Liver (tissue), 9 donors: ENCODE data around the gene JRKL. TPM values are rescaled to one million over a fixed set of nuclear protein-coding genes. Genes with fewer than 3 reads are reported as not detected.

Experiments used
- DNase-seq: peaks from one replicate; pipeline ENCODE4 v3.0.0-alpha.2; 2017; ENCODE audit warnings: low spot score
- H3K27ac ChIP-seq, 2 donors: one replicate each; pipeline ENCODE4 v1.7.0; 2013; ENCODE audit warnings: inconsistent platforms in 2 of 2, low read length in 2 of 2, control low read depth in 1 of 2, low read depth in 1 of 2, mild to moderate bottlenecking in 1 of 2
- H3K27me3 ChIP-seq, 4 donors: one replicate each; pipeline versions ENCODE4 v1.6.1 to v1.7.0; 2013; ENCODE audit warnings: low read length in 3 of 4, inconsistent platforms in 1 of 4, mild to moderate bottlenecking in 1 of 4, moderate library complexity in 1 of 4; ENCODE audit not compliant: control insufficient read depth in 4 of 4, insufficient read depth in 4 of 4
- H3K36me3 ChIP-seq, 4 donors: one replicate each; pipeline versions ENCODE4 v1.6.1 to v1.7.0; 2013; ENCODE audit warnings: low read length in 3 of 4, mild to moderate bottlenecking in 3 of 4, low read depth in 1 of 4, moderate library complexity in 1 of 4; ENCODE audit not compliant: control insufficient read depth in 4 of 4, insufficient read depth in 3 of 4
- H3K4me1 ChIP-seq, 4 donors: one replicate each; pipeline versions ENCODE4 v1.6.1 to v1.7.0; 2013; ENCODE audit warnings: low read length in 3 of 4, mild to moderate bottlenecking in 3 of 4, moderate library complexity in 1 of 4; ENCODE audit not compliant: control insufficient read depth in 4 of 4, insufficient read depth in 4 of 4
- H3K4me3 ChIP-seq, 3 donors: one replicate each; pipeline versions ENCODE4 v1.6.1 to v1.7.0; 2013; ENCODE audit warnings: low read length in 3 of 3, control low read depth in 1 of 3, low read depth in 1 of 3, mild to moderate bottlenecking in 1 of 3
- H3K9ac ChIP-seq, 2 donors: one replicate each; pipeline ENCODE4 v1.7.0; 2013; ENCODE audit warnings: low read length in 2 of 2, mild to moderate bottlenecking in 2 of 2, moderate library complexity in 2 of 2, control low read depth in 1 of 2, low read depth in 1 of 2
- H3K9me3 ChIP-seq, 4 donors: one replicate each; pipeline versions ENCODE4 v1.6.1 to v1.7.0; 2013; ENCODE audit warnings: low read length in 3 of 4; ENCODE audit not compliant: control insufficient read depth in 4 of 4
- EGR1 ChIP-seq, 2 donors: IDR thresholded peaks; 2 replicates each; pipeline ENCODE4 v1.6.1; 2016 to 2018; ENCODE audit warnings: antibody characterized with exemption in 2 of 2, low read depth in 2 of 2
- FOXA1 ChIP-seq: IDR thresholded peaks from 2 replicates; pipeline ENCODE4 v1.6.1; 2016; ENCODE audit warnings: antibody characterized with exemption
- FOXA2 ChIP-seq: IDR thresholded peaks from 2 replicates; pipeline ENCODE4 v1.6.1; 2016; ENCODE audit warnings: antibody characterized with exemption
- HNF4A ChIP-seq, 2 donors: conservative IDR thresholded peaks; 2 replicates each; pipeline ENCODE4 v1.6.1; 2016; ENCODE audit warnings: antibody characterized with exemption in 2 of 2, mild to moderate bottlenecking in 2 of 2
- HNF4G ChIP-seq: IDR thresholded peaks from 2 replicates; pipeline ENCODE4 v1.6.1; 2016; ENCODE audit warnings: antibody characterized with exemption
- JUND ChIP-seq, 2 donors: IDR thresholded peaks; 2 replicates each; pipeline ENCODE4 v1.6.1; 2016; ENCODE audit warnings: antibody characterized with exemption in 2 of 2
- RAD21 ChIP-seq, 2 donors: IDR thresholded peaks; 2 replicates each; pipeline ENCODE4 v1.6.1; 2016; ENCODE audit warnings: antibody characterized with exemption in 2 of 2, mild to moderate bottlenecking in 2 of 2
- RXRA ChIP-seq, 2 donors: IDR thresholded peaks; 2 replicates each; pipeline ENCODE4 v1.6.1; 2017 to 2018; ENCODE audit warnings: antibody characterized with exemption in 2 of 2, mild to moderate bottlenecking in 1 of 2
- SP1 ChIP-seq: IDR thresholded peaks from 2 replicates; pipeline ENCODE4 v1.6.1; 2018; ENCODE audit warnings: antibody characterized with exemption, mild to moderate bottlenecking
- TAF1 ChIP-seq: conservative IDR thresholded peaks from 2 replicates; pipeline ENCODE4 v1.6.1; 2016; ENCODE audit warnings: antibody characterized with exemption, mild to moderate bottlenecking
- YY1 ChIP-seq: IDR thresholded peaks from 2 replicates; pipeline ENCODE4 v1.6.1; 2016; ENCODE audit warnings: antibody characterized with exemption, mild to moderate bottlenecking
- WGBS: extraction: QIAGEN DNeasy Blood & Tissue Kit; methylation state at CpG from one replicate; pipeline ENCODE4 v1.1.7; 2013; 5-methylcytosine and 5-hydroxymethylcytosine counted together
- polyA plus RNA-seq, 2 donors: library from polyadenylated mRNA; stranded (reverse) in 1 of 2; unstranded in 1 of 2; fragments of 200-250 nt in 1 of 2; fragments of >200 nt in 1 of 2; fragmentation: Nextera tagmentation in 1 of 2; extraction: Ambion mirVana in 1 of 2; gene quantifications; one replicate each; pipeline versions ENCODE4 v1.2.1 to v1.2.3, GENCODE V29; 2013 to 2015
- total RNA-seq, 2 donors: library from RNA; depleted of rRNA; stranded (reverse); fragments of >200 nt; gene quantifications; one replicate each; pipeline ENCODE4 v1.2.3, GENCODE V29; 2014
- TF ChIP-seq, protein P1 (sequence below): fragments of 150-350 bp; IDR thresholded peaks from 2 replicates; pipeline ENCODE4 v1.5.1; 2017; ENCODE audit warnings: improper control_type of control experiment, low read depth, low read length; ENCODE audit not compliant: missing input control
- TF ChIP-seq, protein P2 (sequence below): IDR thresholded peaks from 2 replicates; pipeline ENCODE4 v1.6.1; 2016; ENCODE audit warnings: antibody characterized with exemption
- TF ChIP-seq, protein P3 (sequence below): IDR thresholded peaks from 2 replicates; pipeline ENCODE4 v1.6.1; 2016; ENCODE audit warnings: antibody characterized with exemption
- donor health status: healthy.
- donor health status: healthy.
- donor health status: healthy.
- donor health status: healthy.
- donor health status: healthy.

JRKL gene
- total and polyA plus RNA-seq, 4 donors: 1.1 to 3.8 (median 1.6) TPM

DNA sequence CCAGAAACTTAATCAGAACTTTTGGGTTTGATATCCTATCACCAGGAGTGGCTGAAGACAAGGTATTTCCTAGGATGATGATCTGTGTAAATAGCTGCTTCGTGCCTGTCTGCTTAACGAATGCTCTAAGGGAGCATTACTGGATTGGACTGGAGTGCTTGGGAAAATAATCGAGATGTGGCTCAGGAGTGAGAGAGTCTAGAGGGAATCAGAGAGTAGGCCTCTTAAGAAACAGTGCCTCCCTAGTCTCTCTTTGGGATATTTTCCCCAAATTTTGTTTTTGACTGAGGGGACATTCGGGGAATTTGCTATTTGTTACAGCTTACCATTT lies 49.3 kb upstream of the JRKL start:
- Histone ChIP-seq H3K36me3 (no peaks in the 10 kb centered on the region), H3K9me3 (no peaks in the 10 kb centered on the region), H3K9ac (no peak overlapping the region), H3K27me3 (no peaks in the 10 kb centered on the region), H3K27ac (peak overlapping the region; percentile 62 to 74), H3K4me3 (no peak overlapping the region), H3K4me1 (peaks cover 2 to 18% (median 6%) of the 10 kb centered on the region in 4 donors)
- no peak for DNase-seq
- WGBS: 82% methylated on average over 4 of the region's 4 CpGs
- TF ChIP-seq EGR1 (IDR thresholded peaks at IDR 0.05; ENCODE audit: low read depth in 2 of 2): no peak

DNA sequence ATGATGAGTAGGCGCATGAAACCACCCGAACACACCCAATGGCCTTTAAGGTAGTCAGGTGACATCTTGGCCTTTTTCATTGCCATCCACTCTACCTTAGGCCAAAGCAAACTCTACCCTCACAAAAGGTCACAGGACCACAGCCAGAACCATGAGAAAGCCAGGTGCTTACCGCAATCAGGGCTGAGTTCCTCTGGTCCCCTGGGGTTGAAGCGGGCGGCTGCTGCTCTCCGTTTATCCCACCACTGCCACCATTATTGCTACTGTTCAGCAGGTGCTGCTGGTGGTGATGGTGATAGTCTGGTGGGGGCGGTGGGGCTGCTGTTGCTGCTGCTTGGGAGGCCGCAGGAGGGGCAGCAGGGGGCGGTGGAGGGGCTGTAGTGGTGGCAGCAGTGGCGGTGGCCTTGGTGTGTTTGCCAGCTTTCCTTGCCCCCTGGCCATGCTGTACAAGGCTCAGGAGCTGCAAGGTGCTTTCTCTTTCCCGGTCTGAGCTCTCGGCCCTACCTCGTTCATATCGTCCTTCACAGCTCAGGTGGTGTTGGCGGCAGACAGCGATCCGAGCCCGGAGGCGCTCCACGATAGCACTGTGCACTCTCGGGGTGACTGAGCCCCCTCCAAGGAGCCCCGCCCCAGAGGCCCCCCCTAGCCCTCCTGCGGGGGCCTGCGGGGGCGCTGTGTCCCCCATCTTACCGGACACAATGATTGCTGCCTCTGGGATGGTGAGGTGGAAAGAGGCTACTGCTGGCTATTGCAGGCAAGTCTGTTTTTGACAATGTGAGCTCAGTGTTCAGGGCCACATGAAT lies 48.4 kb upstream of the JRKL start:
- no peak for DNase-seq
- no peaks in the 10 kb centered on the region for H3K27me3 ChIP-seq
- H3K9ac ChIP-seq: peak overlapping the region in 1 of 2 donors; percentile 61
- no peaks in the 10 kb centered on the region for H3K36me3 ChIP-seq
- 49% methylated on average over 26 of the region's 26 CpGs for WGBS
- H3K9me3 ChIP-seq: no peaks in the 10 kb centered on the region
- TF ChIP-seq SP1 (no peak), RAD21 (IDR thresholded peaks at IDR 0.05) (peak; percentile 28 to 38)
- TF ChIP-seq, protein P1, sequence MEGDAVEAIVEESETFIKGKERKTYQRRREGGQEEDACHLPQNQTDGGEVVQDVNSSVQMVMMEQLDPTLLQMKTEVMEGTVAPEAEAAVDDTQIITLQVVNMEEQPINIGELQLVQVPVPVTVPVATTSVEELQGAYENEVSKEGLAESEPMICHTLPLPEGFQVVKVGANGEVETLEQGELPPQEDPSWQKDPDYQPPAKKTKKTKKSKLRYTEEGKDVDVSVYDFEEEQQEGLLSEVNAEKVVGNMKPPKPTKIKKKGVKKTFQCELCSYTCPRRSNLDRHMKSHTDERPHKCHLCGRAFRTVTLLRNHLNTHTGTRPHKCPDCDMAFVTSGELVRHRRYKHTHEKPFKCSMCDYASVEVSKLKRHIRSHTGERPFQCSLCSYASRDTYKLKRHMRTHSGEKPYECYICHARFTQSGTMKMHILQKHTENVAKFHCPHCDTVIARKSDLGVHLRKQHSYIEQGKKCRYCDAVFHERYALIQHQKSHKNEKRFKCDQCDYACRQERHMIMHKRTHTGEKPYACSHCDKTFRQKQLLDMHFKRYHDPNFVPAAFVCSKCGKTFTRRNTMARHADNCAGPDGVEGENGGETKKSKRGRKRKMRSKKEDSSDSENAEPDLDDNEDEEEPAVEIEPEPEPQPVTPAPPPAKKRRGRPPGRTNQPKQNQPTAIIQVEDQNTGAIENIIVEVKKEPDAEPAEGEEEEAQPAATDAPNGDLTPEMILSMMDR: peak; percentile 24
- H3K27ac ChIP-seq: peak overlapping the region; percentile 13 to 74
- H3K4me1 ChIP-seq: peaks cover 2 to 18% (median 6%) of the 10 kb centered on the region in 4 donors
- peak overlapping the region in 2 of 3 donors; percentile 32 to 43 for H3K4me3 ChIP-seq

DNA sequence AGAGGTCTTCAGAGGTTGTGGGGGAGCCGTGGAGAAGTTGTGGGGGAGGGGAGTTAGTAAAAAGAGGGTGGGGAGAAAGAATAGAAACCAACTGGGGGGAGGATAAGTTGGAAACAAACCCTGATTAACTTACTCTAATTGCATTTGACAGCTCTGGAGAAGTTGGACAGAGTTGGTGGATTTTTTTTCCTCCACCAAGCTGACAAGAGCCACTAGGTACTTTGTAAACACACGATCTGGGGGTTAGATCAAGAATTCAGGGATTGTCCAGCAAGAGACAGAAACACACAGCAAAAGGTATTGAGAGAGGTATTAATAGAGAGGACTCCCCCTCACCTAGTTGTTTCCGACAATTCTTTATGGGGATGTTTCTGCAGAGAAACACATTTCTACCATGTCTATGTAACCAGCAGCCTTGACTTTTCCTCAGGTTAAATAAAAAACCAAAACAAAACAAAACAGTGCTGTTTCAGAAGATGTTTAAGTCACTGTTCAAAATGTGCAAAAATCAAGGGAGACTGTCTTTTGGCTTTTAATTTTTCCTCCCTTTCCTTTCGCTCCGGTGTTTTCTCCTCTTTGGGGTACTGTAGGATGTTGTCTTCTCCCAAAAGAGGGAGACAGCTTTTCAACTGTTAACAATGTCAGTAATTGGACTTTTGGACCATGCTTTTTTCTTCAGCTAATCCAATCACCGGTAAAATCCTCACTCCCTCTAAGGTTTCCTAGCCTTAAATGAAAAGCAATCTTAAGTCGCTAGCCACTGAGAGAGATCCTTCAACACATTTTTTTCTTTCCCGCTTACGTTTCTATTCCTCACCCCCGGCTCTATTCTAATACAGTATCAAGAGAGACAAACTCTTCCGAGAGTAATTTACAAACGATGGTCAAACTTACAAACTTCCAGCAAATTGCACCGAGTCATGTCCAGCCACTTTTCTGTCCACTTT lies 47.5 kb upstream of the JRKL start:
- H3K27ac ChIP-seq: peak overlapping the region; percentile 47 to 74
- H3K4me3 ChIP-seq: peak overlapping the region; percentile 43 to 81 (median 59)
- no peaks in the 10 kb centered on the region for H3K36me3 ChIP-seq
- no peaks in the 10 kb centered on the region for H3K27me3 ChIP-seq
- peaks cover 2 to 18% (median 6%) of the 10 kb centered on the region in 4 donors for H3K4me1 ChIP-seq
- DNase-seq: no peak
- peak overlapping the region; percentile 43 to 85 for H3K9ac ChIP-seq
- H3K9me3 ChIP-seq: no peaks in the 10 kb centered on the region
- peak in 1 of 2 donors; percentile 29 for TF ChIP-seq HNF4A (conservative IDR thresholded peaks at IDR 0.05)
- no peak for TF ChIP-seq FOXA1
- 3% methylated on average over 13 of the region's 13 CpGs for WGBS

DNA sequence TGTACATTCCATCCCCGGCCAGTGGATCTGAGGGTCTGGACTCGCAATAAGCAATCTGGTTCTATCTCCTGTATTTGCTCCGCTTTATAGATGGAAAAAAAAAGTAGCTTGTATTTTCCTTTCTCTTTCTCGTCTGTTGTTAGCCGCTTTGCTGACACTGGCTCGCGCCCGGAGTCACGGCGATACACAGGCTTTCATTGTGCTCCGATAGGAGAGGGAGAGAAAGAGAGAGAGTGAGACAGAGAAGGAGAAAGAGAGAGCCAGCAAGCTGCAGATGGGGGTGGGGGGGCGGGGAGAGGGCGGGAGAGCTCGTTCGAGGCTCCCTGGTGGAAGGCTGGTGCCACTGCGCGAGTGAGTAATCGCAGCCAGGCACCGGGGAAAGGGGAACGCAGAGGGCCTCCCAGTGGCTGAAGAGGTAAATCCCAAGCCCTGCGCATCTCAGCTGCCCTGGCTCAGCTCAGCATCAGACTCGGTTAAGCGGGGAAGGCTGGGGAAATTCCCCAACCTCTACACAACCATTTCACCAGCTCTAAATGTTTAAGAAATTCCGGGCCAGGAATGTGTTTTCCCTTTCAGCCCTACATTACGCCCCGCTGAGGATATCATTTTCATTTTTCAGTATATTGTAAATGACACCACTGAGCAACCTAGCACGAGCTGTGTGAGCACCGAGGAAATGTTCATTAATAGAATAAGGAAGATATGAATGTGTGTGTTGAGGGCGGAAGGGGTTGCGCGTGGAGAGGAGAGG lies 46.7 kb upstream of the JRKL start, which contains the start of gene MAML2:
Gene MAML2, minus strand, starts transcription at position 235 of the 751 bp plus-strand sequence. CDS start 1,300 bp downstream, outside the sequence.
- H3K36me3 ChIP-seq: no peaks in the 10 kb centered on the region
- peak; percentile 81 for DNase-seq
- no peak for TF ChIP-seq FOXA2
- TF ChIP-seq, protein P2, sequence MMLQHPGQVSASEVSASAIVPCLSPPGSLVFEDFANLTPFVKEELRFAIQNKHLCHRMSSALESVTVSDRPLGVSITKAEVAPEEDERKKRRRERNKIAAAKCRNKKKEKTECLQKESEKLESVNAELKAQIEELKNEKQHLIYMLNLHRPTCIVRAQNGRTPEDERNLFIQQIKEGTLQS: no peak
- peak; percentile 11 to 39 for TF ChIP-seq JUND (IDR thresholded peaks at IDR 0.05)
- no peak for TF ChIP-seq RXRA (IDR thresholded peaks at IDR 0.05)
- TF ChIP-seq EGR1 (IDR thresholded peaks at IDR 0.05; ENCODE audit: low read depth in 2 of 2): no peak
- peak; percentile 34 for TF ChIP-seq YY1
- peak; percentile 86 to 89 for TF ChIP-seq RAD21 (IDR thresholded peaks at IDR 0.05)
- TF ChIP-seq, protein P1: peak; percentile 92
- no peak for TF ChIP-seq TAF1
- TF ChIP-seq HNF4A (conservative IDR thresholded peaks at IDR 0.05): no peak
- no peak for TF ChIP-seq HNF4G
- TF ChIP-seq, protein P3, sequence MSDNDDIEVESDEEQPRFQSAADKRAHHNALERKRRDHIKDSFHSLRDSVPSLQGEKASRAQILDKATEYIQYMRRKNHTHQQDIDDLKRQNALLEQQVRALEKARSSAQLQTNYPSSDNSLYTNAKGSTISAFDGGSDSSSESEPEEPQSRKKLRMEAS: no peak
- H3K4me3 ChIP-seq: peak within 1 kb of the TSS; percentile 43 to 81 (median 59)
- peak within 1 kb of the TSS; percentile 43 to 85 for H3K9ac ChIP-seq
- H3K9me3 ChIP-seq: no peaks in the 10 kb centered on the region
- WGBS: 9% methylated on average over 31 of the region's 31 CpGs
- peaks cover 2 to 18% (median 6%) of the 10 kb centered on the region in 4 donors for H3K4me1 ChIP-seq
- peak within 1 kb of the TSS; percentile 47 to 74 for H3K27ac ChIP-seq
- H3K27me3 ChIP-seq: no peaks in the 10 kb centered on the region
